Esophagus squamous epithelium (tissue), 5 donors: ENCODE results near the gene TTC13. TPM values are rescaled to one million over a fixed set of nuclear protein-coding genes. Genes with fewer than 3 reads are reported as not detected.

Experiments
- DNase-seq: peaks from one replicate; lab custom pipeline; 2025; lab: John Stamatoyannopoulos, UW
- H3K27ac ChIP-seq, 4 donors: fragments of 200-600 bp; sonication (generic); one replicate each; pipeline ENCODE4 v1.5.1; 2016 to 2019; ENCODE audit warnings: mild to moderate bottlenecking in 1 of 4
- H3K27me3 ChIP-seq, 4 donors: fragments of 200-600 bp; sonication (generic); 1 replicate in 3 of 4; 2 replicates in 1 of 4; pipeline versions ENCODE4 v1.5.1 to v1.6.0; 2017 to 2021; ENCODE audit warnings: antibody characterized with exemption in 1 of 4
- H3K36me3 ChIP-seq, 3 donors: fragments of 200-600 bp; sonication (generic); one replicate each; pipeline ENCODE4 v1.5.1; 2016 to 2019
- H3K4me1 ChIP-seq, 3 donors: fragments of 200-600 bp; sonication (generic); one replicate each; pipeline ENCODE4 v1.5.1; 2017 to 2019
- H3K4me3 ChIP-seq, 4 donors: fragments of 200-600 bp; sonication (generic); 1 replicate in 3 of 4; 2 replicates in 1 of 4; pipeline ENCODE4 v1.5.1; 2016 to 2019; ENCODE audit warnings: mild to moderate bottlenecking in 2 of 4, moderate library complexity in 1 of 4
- H3K9me3 ChIP-seq, 3 donors: fragments of 200-600 bp; sonication (generic); one replicate each; pipeline ENCODE4 v1.5.1; 2016 to 2019
- CTCF ChIP-seq, 6 experiments: fragments of 450-650 bp in 4 of 6; fragments of 200-600 bp in 2 of 6; sonication (generic) in 2 of 6; IDR thresholded peaks; one replicate each; pipeline ENCODE4 v1.5.1; 2016 to 2019; ENCODE audit warnings: antibody characterized with exemption in 6 of 6, mild to moderate bottlenecking in 4 of 6, moderate library complexity in 4 of 6
- POLR2A ChIP-seq, 4 donors: fragments of 450-650 bp; IDR thresholded peaks; one replicate each; pipeline ENCODE4 v1.6.1; 2017; ENCODE audit warnings: antibody characterized with exemption in 4 of 4, mild to moderate bottlenecking in 4 of 4, moderate library complexity in 3 of 4
- WGBS, 2 donors: methylation state at CpG; one replicate each; pipeline ENCODE4 v1.1.5; 2018; 5-methylcytosine and 5-hydroxymethylcytosine counted together
- intact Hi-C: fragments of 100-400 bp; cut with DNase I; formaldehyde crosslinking; loops from one replicate; pipeline ENCODE4 v1.15.0; 2022
- total RNA-seq, 4 donors: library from RNA; depleted of rRNA; stranded (reverse); fragments of >200 nt; gene quantifications; one replicate each; pipeline ENCODE4 v1.1.0, GENCODE V29; 2016
- donor health status: DM: yes; HTN: yes; CAD: no.

Gene TTC13
- total RNA-seq, 4 donors from 2014 or later = 7.7 to 18.0 (median 11.3) TPM

DNA sequence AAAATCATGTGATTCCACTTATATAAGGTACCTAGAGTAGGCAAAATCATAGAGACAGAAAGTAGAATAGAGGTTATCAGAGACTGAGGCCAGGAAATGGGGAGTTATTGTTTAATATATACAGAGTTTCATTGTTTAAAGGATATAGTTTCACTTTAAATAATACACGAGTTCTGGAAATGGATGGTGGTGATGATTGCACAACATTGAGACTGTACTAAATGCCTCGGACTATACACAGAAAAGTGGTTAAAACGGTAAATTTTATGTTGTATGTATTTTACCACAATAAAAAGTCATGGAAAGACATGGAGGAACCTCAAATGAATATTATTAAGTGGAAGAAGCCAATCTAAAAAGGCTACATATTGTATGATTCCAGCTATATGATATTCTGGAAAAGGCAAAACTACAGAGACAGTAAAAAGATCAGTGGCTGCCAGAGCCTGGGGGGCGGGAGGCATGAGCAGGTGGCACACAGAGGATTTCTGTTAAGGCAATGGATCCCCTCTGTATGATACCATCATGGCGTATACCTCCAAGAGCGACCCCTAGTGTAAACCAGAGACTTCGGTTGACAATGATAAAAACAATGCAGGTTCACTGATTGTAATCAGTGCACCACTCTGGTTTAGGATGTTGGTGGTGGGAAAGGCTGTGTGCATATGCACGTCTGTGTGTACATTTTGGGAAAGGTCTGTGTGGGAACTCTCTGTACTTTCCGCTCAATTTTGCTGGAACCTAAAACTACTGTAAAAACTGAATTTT is 117.9 kb downstream of the TTC13 start:
- Histone ChIP-seq H3K4me1 (peaks cover 0 to 66% (median 19%) of the 10 kb centered on the region in 3 donors), H3K27me3 (no peaks in the 10 kb centered on the region), H3K27ac (no peak overlapping the region), H3K36me3 (no peaks in the 10 kb centered on the region), H3K4me3 (no peak overlapping the region), H3K9me3 (no peaks in the 10 kb centered on the region)
- intact Hi-C loops = no loop called here
- no peak for DNase-seq
- TF ChIP-seq CTCF (IDR thresholded peaks at IDR 0.05) = no peak
- no peak for TF ChIP-seq POLR2A (IDR thresholded peaks at IDR 0.05)
- WGBS, 2 donors = 88 to 91% methylated on average over 9 of the region's 9 CpGs

GRCh38 chr1:230858918-230859729 is 119.5 kb downstream of the TTC13 start:
- WGBS, 2 donors = 76 to 81% methylated on average over 9 to 12 of the region's 12 CpGs
- DNase-seq = no peak
- Histone ChIP-seq H3K36me3 (peaks cover 0 to 12% (median 0%) of the 10 kb centered on the region in 3 donors), H3K9me3 (no peaks in the 10 kb centered on the region), H3K27me3 (no peaks in the 10 kb centered on the region), H3K27ac (peak overlapping the region in 2 of 4 donors; percentile 16 to 34), H3K4me3 (no peak overlapping the region), H3K4me1 (peaks cover 0 to 54% (median 17%) of the 10 kb centered on the region in 3 donors)
- TF ChIP-seq CTCF (IDR thresholded peaks at IDR 0.05) (no peak), POLR2A (IDR thresholded peaks at IDR 0.05) (no peak)
- intact Hi-C loops = no loop called here

- WGBS, 2 donors = 82 to 83% methylated on average over 6 to 7 of the region's 7 CpGs
- H3K4me3 ChIP-seq = no peak overlapping the region
- TF ChIP-seq CTCF (IDR thresholded peaks at IDR 0.05) (no peak), POLR2A (IDR thresholded peaks at IDR 0.05) (no peak)
- H3K36me3 ChIP-seq = peaks cover 0 to 20% (median 0%) of the 10 kb centered on the region in 3 donors
- peak overlapping the region in 2 of 4 donors; percentile 34 for H3K27ac ChIP-seq
- DNase-seq = no peak
- no peaks in the 10 kb centered on the region for H3K27me3 ChIP-seq
- peaks cover 0 to 46% (median 9%) of the 10 kb centered on the region in 3 donors for H3K4me1 ChIP-seq
- intact Hi-C loops = no loop called here
- no peaks in the 10 kb centered on the region for H3K9me3 ChIP-seq
These were observed 120.3 kb downstream of the TTC13 start for GRCh38 chr1:230858236-230858820.

- H3K9me3 ChIP-seq = peaks cover 0 to 4% (median 0%) of the 10 kb centered on the region in 3 donors
- H3K4me3 ChIP-seq = no peak overlapping the region
- intact Hi-C loops = no loop called here
- H3K27ac ChIP-seq = peak overlapping the region in 1 of 4 donors; percentile 3
- DNase-seq = no peak
- H3K27me3 ChIP-seq = no peaks in the 10 kb centered on the region
- 50 to 100% methylated on average over 1 of the region's 1 CpG for WGBS, 2 donors
- no peak for TF ChIP-seq POLR2A (IDR thresholded peaks at IDR 0.05)
- no peak for TF ChIP-seq CTCF (IDR thresholded peaks at IDR 0.05)
- peaks cover 0 to 25% (median 0%) of the 10 kb centered on the region in 3 donors for H3K36me3 ChIP-seq
- peaks cover 0 to 41% (median 5%) of the 10 kb centered on the region in 3 donors for H3K4me1 ChIP-seq
These were observed 120.8 kb downstream of the TTC13 start for GRCh38 chr1:230857822-230858221.
